Embryonic facial prominence (tissue), 1 donor: ENCODE data around the gene ST3GAL6.
A peak's percentile ranks its signal among the peaks of the same experiment; 100 is the strongest.
"Not testable (repeated sequence)": the region's sequence is repeated elsewhere in the genome, so short reads cannot be mapped to it uniquely, and the experiment has no call there.

Experiments used
- DNase-seq: peaks from one replicate; pipeline ENCODE4 v3.0.0-alpha.2; 2016; ENCODE audit errors: extremely low spot score

ST3GAL6 gene

DNA sequence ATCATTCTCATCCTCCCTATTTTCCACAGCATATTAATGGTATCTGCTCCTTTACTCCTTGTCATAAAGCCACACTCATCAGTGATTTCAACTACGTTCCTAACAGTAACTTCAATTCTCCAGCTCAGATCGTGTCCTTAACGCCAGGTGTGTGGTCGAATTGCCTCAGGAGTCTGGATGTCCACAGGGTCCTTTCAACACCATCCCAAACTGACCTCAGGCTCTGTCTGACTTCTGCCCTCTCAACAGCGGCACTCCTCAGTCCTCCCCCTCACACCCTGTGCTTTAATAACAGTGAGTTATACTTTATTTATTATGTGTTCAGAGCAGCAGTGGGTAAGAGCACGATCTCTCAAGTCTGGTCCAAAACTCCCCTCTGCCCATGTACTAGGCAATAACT is 42.4 kb downstream of the ST3GAL6 start:
- no peak for DNase-seq

DNA sequence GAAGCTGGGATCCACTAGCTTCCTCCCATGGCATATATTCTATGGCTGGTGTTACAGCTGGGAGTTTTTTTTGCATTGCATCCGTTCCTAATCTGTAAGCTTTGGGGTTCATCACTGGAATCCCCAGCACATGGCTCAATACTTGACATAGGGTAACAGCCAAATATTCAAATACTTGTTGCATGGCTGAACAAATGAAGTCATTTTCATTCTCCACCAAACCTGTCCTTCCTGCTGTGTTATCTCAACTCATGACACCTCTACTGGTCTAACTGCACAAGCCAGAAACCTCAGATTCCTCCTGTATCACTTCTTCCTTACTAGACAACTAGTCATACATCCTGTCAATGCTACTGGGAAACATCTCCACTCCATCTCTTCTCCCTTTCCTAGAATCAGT is 43.4 kb downstream of the ST3GAL6 start:
- DNase-seq = no peak

DNA sequence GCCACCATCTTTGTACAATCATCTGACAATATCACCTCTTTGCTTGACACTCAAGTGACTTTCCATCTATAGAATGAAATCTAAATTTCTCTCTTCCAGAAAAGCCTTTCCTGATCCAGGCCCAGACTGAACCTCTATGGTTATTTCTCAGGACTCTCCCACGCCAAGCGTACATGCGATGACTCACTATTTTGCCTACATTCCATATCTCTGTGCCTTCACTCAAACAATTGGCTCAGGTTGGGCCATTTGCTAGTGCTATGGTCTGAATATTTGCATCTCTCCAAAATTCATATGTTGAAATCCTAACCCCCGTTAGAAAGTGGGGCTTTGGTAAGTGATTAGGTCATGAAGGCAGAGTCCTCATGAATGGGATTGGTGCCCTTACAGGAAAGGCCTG is 43.9 kb downstream of the ST3GAL6 start:
- DNase-seq = no peak

DNA sequence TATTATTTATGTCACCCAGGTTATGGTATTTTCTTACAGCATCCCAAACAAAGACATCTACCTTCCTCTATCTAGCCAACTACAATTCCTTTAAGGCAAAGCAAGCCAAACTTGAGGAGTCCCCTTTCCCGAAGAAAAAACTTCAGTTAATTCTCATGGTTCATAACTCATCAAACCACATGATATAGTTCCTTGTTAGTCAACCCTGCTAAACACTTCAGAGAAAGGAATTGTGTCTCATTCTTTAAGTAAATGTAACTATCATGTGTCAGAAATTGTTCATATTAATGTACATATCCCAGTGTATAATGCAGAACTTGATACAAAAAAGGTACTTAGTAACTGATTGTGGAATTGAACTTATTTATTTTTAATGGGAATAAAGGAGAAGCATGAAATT is 44.4 kb downstream of the ST3GAL6 start:
- DNase-seq = no peak

DNA sequence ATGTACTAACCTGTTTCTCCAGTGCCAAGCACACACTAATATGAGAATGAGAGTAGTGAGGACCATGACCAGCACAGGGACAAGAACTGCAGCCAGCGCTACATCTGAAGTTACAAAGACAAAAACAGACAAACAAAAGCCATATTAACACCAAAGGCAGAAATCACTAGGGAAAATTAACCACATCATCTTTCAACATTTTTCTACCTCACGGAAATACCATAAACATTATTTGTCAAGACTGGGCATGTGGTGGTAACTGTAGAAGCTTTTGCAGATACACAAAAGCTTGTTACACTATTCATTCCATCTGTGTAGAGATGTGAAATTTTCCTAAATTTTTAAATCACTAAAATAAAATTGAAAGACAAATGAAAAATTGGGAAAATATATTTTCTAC is 44.9 kb downstream of the ST3GAL6 start:
- no peak for DNase-seq

DNA sequence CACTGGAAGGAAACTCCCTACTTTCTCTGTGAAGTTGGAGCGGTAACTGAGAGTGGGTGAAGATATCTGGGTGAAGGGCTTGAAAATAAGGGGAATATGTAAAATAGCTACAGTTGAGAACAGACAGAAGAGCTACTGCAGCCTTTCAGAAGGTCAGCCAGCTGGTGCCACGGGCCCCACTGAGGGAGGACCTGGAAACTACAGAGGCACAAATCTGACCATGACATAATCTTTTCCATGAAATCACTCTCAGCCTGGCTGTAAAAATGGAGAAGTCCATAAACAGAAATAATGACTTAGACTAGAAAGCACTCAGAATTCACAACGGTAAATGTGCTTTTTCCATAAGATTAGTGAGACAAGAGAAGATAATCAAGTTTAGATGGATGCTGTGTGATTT is 46.4 kb downstream of the ST3GAL6 start:
- no peak for DNase-seq

DNA sequence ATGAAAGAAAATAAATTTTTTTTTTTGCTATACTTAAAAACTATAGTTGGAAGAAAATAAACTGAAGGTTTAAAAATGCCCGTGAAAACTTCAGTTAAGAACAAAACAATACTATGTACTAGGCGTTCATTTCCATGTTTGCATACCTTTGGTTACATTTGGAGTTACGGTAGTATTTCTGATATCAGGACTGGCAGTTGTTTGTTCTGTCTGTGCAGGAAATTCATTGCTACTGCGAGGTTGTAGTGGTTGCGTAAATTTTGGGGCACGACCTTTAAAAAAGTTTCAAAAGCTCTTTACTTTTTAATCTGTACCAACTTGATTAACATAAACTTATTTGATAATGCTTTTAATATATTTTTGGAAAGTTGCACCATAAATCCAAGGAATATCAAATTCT is 47.9 kb downstream of the ST3GAL6 start:
- DNase-seq = no peak

DNA sequence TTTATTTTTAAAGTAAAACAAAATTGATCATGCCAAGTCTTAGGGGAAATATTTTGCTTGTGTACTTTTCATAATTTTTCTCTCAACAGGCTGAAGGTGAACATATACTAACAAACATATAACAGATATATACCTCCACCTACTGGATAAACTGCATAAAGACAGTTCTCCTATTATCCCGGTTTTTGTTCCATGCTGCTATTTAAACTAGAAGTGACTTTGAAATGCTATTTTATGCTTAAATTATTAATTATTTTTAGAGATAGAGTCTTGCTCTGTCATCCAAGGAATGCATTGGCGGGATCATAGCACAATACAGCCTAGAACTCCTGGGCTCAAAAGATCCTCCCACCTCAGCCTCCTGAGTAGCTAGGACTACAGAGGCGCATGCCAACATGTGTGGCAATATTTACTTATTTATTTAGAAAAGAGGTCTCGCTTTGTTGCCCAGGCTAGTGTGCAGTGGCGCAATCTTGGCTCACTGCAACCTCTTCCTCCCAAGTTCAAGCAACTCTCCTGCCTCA is 49.8 kb downstream of the ST3GAL6 start:
- peak; percentile 31 for DNase-seq

DNA sequence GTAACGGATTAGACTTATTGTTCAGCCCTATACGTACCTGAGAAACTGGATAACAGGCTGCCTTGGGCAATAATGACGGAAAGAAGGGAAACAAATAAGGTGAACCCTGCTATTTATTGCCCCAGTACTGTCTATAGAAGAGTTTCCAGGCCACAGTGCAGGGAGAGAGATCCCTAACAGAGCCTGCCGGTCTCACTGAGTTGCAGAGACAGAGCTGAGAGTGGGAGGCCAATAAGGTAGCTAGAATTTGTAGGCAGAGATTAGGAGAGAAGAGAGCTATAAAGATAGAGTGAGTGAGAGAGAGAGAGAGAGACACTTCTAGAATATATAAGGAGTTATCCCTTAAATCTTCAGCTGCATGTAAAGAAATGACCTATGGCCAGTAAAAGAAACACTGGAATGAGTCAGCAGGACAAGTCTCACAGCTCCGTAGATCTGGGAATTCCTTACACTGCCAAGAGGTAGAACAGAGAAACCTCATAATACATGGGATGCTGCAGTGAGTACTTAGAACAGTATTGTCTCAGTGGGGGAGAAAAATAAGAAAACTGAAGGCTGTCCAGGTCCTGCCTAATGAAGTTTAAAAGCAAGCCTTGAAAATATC is 51.8 kb downstream of the ST3GAL6 start:
- DNase-seq = no peak

DNA sequence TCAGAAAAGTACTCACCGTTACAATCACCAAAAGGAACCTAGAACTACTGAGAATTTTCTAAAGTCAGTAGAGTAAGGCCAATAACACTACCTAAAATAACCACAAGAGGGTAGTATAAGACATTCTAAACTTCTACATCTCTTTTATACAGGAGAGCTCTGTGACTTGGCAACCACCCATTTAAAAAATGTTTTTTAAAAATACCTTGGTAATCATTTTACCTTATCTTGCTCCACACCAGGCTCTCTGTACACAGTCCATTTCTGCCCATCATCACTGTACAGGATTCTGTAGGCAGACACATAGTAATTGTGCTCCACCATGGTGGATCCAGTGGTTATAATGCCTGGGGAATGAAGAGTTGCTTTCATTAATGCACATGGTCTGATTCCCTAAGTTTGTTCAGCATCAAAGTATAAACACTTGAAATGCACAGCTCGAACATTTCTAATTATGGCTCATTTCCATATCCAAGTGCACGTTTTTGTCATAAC is 54.5 kb downstream of the ST3GAL6 start:
- DNase-seq = peak; percentile 63

DNA sequence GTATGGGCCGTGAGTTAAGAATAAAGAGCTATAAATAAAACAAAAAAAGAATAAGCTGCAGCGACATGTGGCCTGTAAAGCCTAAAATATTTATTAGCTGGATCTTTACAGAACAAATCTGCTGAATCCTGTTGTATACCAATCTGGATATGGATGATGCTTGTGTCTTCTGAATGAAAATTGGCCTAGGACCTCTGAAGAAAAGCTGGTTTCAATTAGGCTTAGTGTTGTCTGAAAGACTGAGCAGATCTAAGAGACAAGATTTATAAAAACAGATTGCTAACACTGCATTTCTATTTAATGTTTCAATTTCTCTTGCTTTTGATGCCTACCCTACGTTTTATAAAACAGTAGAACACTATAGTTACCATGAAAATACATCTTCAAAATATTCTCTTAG is 57.9 kb downstream of the ST3GAL6 start:
- DNase-seq = no peak

DNA sequence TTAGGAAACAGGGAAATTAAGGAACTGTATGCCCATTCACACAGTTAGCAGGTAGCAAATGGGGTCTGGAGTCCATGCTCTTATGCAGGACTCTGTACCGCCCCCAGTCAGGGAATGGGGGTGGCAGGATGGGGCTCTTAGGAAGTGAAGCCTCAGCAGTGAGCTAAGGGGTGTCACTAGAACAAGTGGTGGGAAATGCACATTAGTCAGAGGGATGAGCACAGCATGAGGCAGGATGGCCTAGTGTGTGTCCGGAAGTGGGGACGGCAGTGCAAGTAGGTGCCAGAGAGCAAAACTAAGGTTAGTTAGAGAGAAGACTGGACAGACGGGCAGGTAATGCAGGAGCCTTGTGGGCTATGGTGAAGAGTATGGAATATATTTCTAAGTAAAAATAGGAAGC is 60.7 kb downstream of the ST3GAL6 start:
- DNase-seq = no peak

DNA sequence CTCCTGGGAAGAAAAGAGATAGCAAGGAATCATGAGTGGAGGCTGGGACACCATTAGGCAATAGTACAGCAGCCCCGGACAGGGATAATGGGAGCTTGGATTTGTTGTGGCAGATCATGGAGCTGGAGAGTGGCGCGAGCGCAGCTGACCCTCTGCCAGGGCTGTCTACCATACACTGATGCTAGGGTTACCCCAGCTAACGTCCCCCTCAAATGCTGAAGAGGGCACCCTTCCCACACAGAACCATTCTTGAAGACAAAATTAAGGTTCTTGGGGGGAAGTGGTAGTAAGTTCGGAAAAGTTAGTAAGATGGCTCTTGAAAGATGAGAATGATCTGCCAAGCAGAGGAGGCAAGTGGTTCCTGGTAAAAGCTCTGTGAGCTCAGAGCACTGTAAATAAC is 61.1 kb downstream of the ST3GAL6 start:
- no peak for DNase-seq

DNA sequence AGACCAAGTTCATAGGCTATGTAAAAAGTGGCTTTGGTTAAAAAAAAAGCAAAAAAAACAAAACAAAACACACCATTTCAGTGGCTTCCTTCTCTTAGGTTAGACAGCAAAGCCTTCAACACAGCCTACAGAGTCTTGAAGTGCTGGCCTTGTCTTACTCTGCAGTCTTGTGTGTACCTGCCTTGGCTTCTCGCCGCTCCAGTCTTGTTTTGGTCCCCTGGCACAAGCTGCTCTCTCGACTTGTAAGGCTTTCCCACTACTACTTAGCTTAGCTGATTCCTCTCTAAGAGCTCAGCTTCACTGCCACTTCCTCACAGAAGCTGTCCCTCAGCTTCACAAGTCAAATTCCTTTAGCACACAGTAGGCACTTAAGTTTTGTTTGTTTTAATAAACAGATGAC is 63.0 kb downstream of the ST3GAL6 start:
- DNase-seq = no peak

DNA sequence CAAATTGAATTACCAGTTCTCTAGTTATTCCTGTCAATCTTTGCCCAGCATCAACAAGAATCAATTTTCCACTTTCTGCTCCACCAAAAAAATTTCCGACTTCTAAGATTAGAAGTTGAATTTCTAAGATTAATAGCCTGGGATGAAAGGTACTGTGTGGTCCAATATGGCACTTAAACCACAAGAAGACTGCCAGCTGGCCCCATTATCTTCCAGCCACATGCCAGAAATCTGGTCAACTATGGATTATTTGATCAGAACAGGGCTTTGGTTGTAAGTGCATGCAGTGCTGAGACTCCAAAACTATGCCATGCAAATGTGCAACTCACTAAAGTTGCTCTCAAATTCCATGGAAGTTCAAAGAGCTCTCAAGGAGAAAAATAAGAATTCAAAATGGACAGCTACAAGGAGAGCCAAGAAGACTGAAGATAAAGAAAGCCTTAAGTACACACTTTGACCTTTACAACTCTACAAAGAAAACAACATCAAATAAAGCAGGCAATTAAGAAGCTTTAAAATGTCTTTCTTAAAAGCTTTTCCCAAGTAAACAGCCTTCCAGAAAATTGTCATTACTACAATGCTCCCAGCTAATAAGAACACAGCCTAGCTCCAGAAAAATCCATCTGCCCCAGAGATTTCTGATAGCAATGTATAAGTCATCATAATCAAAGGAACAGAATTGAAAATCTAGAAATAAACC is 64.2 kb downstream of the ST3GAL6 start:
- no peak for DNase-seq

DNA sequence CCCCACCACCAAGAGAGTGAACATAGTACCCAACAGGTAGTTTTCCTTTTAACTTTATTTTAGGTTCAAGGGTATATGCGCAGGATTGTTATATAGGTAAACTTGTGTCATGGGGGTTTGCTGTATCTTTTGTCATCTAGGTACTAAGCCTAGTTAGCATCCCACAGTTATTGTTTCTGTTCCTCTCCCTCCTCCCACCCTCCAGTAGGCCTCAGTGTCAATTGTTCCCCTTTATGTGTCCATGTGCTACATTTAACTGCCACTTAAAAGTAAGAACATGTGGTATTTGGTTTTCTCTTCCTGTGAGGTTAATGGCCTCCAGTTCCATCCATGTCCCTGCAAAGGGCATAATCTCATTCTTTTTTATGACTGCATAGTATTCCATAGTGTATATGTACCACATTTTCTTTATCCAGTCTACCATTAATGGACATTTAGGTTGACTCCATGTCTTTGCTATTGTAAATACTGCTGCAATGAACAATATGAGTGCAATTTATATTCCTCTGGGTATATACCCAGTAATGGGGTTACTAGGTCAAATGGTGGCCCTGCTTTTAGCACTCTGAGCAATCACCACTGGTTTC is 66.2 kb downstream of the ST3GAL6 start:
- DNase-seq = no peak

DNA sequence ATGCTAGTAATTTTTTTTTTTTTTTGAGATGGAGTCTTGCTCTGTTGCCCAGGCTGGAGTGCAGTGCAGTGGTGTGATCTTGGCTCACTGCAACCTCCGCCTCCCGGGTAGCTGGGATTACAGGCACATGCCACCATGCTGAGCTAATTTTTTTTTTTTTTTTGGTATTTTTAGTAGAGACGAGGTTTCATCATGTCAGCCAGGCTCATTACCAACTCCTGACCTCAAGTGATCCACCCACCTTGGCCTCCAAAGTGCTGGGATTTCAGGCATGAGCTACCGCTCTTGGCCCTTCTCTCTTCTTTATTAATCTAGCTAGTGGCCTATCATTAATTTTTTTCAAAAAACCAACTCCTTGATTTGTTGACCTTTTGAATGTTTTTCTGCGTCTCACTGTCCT is 67.9 kb downstream of the ST3GAL6 start:
- not testable (repeated sequence) for DNase-seq

DNA sequence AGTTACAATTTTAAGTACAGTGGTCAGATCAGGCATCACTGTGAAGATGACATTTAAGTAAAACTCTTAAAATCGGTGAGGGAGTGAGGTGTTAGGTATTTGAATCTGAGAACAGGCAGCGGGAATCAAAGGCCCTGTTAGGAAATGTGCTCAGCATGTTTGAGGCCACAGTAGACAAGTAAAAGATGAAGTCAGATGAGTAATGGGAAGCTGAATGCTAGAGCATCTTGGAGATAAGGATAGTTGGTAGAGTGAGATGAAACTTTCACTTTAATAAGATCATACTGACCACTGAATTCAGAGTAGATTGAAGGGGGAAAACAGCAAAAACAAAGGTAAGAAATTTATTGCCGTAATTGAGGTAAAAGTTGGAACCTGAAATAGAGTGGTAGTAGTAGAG is 76.7 kb downstream of the ST3GAL6 start:
- DNase-seq = no peak

DNA sequence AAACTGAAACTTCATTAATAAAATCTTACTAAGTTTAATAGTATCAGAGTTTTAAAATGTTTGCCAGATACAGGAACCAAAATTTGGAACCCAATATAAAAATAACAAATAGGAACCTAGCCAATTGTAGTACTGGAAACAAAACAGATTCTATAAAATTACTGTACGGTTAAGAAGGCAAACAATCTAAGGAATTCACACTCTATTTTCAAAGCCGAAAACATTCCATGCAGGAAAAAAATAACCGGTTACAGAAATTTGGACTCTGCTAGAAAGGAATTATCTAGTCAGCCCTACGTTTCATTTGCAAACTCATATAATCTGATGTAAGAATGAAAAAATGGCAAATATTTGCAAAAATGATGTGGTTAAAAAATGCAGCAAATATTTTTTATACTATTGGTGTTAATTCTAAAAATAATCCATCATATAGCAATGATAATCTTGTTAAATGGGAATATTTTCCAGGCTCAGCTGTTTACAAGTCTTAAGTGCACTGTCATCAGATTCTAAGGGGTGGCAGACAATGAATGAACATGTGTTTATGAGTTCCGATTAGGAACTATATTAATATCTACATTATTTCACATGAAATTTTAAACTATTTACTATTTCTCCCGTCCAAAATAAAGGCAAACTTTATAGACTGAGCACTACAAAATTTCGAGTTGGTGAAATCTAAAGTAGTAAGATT is 80.3 kb downstream of the ST3GAL6 start:
- DNase-seq = no peak
